Forelimb muscle (tissue), 1 donor: Measurements from ENCODE around the gene SPOCK1. TPM values are rescaled to one million over a fixed set of nuclear protein-coding genes. Genes with fewer than 3 reads are reported as not detected.

Experiments used
- DNase-seq: peaks from one replicate; pipeline ENCODE4 v3.0.0-alpha.2; 2013; ENCODE audit warnings: low read depth
- polyA plus RNA-seq: library from polyadenylated mRNA; unstranded; fragments of 120-200 nt; gene quantifications from one replicate; pipeline ENCODE4 v1.2.1, GENCODE V29; 2013; ENCODE audit not compliant: insufficient read length

Gene SPOCK1
- polyA plus RNA-seq, 1 donor: 3.4 TPM

- no peak for DNase-seq
Measured at GRCh38 chr5:137223324-137224295, 275.5 kb downstream of the SPOCK1 start.

- DNase-seq: no peak
Measured at GRCh38 chr5:137221943-137222342, 277.2 kb downstream of the SPOCK1 start.

GRCh38 chr5:137220523-137220927 lies 278.6 kb downstream of the SPOCK1 start:
- no peak for DNase-seq

- no peak for DNase-seq
Measured at GRCh38 chr5:137218896-137219295, 280.2 kb downstream of the SPOCK1 start.

DNA sequence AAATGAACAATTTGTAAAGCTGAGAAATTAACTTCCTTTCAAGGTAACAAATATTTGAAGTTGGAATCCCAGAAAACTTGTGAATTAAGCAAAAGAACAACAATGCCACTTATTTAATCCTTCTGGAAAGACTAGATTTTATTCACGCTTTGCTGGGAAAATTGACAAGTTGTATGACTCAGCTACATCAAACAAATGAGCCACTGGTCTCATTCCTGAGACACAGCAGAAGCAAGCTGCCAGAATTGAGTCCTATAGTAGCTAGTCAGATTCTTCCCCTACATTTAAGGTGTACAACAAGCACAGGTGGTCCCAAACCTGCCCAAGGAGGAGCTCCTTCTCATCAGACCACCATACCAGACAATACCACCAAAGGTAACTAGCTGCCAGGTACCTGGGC lies 280.7 kb downstream of the SPOCK1 start:
- no peak for DNase-seq

DNA sequence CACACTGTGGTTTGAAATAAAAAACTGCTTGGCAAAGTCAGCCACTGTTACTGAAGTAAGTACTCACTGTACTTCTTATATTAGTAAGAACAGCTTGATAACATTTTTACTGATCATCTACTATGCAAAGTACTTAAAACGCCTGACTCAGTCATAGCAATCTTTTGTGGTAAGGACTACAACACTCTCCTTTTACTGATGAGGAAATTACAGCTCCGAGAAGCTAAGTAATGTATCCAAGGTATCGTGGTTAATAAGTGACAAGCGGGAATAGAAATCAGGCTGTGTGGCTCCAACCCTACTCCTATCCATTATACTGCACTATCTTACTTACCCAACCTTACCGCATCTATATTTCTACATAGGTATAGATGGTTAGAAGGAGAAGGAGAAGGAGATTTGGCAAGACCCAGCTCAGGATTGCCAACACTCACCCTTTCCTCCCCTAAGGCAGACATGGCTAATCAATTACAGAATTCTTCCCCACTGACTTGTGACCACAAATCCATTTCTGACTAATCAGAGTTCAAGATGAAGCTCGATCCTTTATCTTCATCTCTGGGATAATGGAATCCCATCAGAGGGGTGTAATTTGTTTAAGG lies 281.4 kb downstream of the SPOCK1 start:
- DNase-seq: no peak

GRCh38 chr5:137216976-137217598 lies 282.0 kb downstream of the SPOCK1 start:
- no peak for DNase-seq

GRCh38 chr5:137215780-137216179 lies 283.3 kb downstream of the SPOCK1 start:
- no peak for DNase-seq

DNA sequence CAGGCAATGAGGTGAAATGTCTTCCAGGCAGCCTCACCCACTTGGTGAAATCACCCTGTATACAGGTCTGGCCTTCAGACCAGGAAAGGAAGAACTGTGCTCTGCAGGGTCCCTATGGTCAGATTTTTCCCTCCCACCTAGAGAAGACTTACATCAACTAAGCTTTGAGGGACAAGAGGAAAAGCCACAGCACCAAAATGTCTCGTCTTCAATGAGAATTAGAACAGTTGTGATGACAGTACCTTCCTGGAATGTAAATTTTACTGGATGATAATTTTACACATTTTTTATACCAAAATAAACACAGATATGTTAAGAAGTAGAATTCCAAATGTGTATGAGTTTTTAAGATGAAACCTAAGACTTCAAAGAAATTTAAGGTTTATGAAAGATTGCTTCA lies 283.9 kb downstream of the SPOCK1 start:
- no peak for DNase-seq

GRCh38 chr5:137214446-137215189 lies 284.5 kb downstream of the SPOCK1 start:
- DNase-seq: no peak

DNA sequence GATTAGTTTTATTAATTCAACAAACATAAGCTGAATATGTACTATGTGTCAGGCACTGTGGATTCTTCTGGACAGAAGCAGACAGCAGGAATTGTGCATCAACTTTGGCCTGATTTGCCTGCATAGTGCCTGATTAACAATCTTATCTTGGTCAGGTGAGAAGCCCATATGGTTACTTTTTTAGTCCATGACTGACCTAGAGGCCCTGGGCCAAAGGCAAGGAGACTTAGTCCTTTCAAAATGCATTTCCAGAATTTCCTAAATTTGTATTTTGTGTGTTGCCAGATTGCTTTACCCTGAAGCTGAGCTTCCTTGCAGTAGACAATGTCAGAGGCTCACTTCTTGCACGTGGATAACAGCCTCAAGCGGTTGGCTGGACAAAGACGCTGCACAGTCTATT lies 286.7 kb downstream of the SPOCK1 start:
- DNase-seq: no peak

- no peak for DNase-seq
Measured at GRCh38 chr5:137209232-137209809, 289.8 kb downstream of the SPOCK1 start.

DNA sequence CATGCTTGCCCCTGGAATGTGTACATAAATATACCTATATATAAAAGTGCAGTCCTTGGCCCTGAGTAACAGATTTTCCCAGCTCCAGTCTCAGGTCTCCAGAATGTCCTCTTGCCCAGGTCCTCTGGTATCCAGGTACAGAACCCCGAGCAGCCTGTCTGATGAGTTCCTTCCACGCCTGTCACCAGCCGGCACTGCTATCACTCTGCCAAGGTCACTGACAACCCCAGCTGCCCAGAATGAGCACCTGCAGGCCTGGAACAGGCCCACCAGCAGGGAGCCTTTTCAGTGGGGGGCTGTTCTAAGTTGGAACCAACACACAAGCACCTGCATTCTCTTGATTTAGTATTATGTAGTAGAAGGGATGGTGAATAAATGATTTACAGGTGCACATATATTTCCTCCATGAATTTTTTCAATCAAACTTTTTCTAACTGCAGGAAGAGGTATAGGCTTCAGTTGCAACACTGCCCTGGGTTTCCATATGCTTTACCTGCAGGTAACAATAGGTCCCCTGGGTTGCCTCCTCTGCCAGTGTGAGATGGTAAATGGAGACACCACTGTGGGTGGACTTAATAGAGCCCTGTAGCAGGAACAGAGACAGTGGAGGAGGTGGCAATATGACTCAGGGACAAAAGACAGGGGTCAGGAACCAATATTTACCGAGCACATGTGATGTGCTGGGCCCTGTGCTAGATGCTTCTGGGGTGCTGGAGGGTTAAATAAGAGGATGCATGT lies 291.9 kb downstream of the SPOCK1 start:
- DNase-seq: no peak

GRCh38 chr5:137206030-137206715 lies 293.0 kb downstream of the SPOCK1 start:
- no peak for DNase-seq

- DNase-seq: no peak
Measured at GRCh38 chr5:137205231-137206027, 293.7 kb downstream of the SPOCK1 start.

- no peak for DNase-seq
Measured at GRCh38 chr5:137203011-137203632, 296.0 kb downstream of the SPOCK1 start.

- no peak for DNase-seq
Measured at GRCh38 chr5:137201876-137202275, 297.2 kb downstream of the SPOCK1 start.

- no peak for DNase-seq
Measured at GRCh38 chr5:137200906-137201700, 298.0 kb downstream of the SPOCK1 start.
